K562 (cell line): ENCODE results near the gene UNKL. TPM values are rescaled to one million over a fixed set of nuclear protein-coding genes. Genes with fewer than 3 reads are reported as not detected.

Experiments used
- HMGN3 ChIP-seq: IDR thresholded peaks from 2 replicates; pipeline ENCODE4 v1.6.1; 2011; ENCODE audit warnings: borderline replicate concordance, low read depth, mild to moderate bottlenecking, mixed read lengths, low read length; ENCODE audit not compliant: insufficient read length; ENCODE audit errors: extremely low read depth
- KHSRP ChIP-seq: fragments of 450-650 bp; IDR thresholded peaks from 2 replicates; pipeline ENCODE4 v1.6.1; 2017
- KLF13 ChIP-seq: fragments of 450-650 bp; IDR thresholded peaks from 2 replicates; pipeline ENCODE4 v1.6.1; 2016; ENCODE audit warnings: missing genetic modification characterization, low read depth, mild to moderate bottlenecking, missing compliant biosample characterization, moderate library complexity, borderline replicate concordance
- SPI1 ChIP-seq: IDR thresholded peaks from 2 replicates; pipeline ENCODE4 v1.6.1; 2011; ENCODE audit warnings: low read depth, low read length, control low read depth, borderline replicate concordance
- ZNF764 ChIP-seq: fragments of 250-450 bp; sonication (Bioruptor Pico); IDR thresholded peaks from 2 replicates; pipeline ENCODE4 v1.4.0; 2020; ENCODE audit warnings: low read depth, mild to moderate bottlenecking, moderate library complexity
- polyA plus RNA-seq, 8 experiments: library from polyadenylated mRNA; depleted of rRNA in 4 of 8; stranded (reverse) in 5 of 8; unstranded in 3 of 8; fragments of >200 nt; fragmentation: Nextera tagmentation in 2 of 8; fragmentation: Illumina TruSeq in 1 of 8; extraction: Ambion mirVana in 2 of 8; extraction: Trizol in 1 of 8; gene quantifications; 2 replicates each; pipeline versions ENCODE4 v1.2.1 to v1.2.3, GENCODE V29; 2011 to 2014; ENCODE audit warnings: inconsistent platforms in 1 of 8, missing spikeins in 1 of 8
- total RNA-seq, 7 experiments: library from RNA; depleted of rRNA in 6 of 7; stranded (reverse); fragments of >200 nt in 6 of 7; fragmentation: Illumina TruSeq in 2 of 7; extraction: Trizol in 2 of 7; gene quantifications; 2 replicates each; pipeline versions ENCODE4 v1.2.1 to v1.2.3, GENCODE V29; 2011 to 2021; ENCODE audit warnings: low replicate concordance in 1 of 7
- TF ChIP-seq, protein P1 (sequence below): fragments of 200-600 bp; sonication (generic); IDR thresholded peaks from one replicate; pipeline ENCODE4 v1.6.1; 2012; ENCODE audit warnings: mild to moderate bottlenecking, low read depth, low read length, inconsistent platforms
- TF ChIP-seq, protein P2 (sequence below): sonication (generic); formaldehyde crosslinking; IDR thresholded peaks from 2 replicates; pipeline ENCODE4 v1.8.0; 2022; ENCODE audit warnings: mild to moderate bottlenecking, low read depth, missing genetic modification reagents
- TF ChIP-seq, protein P3 (sequence below): sonication (generic); formaldehyde crosslinking; IDR thresholded peaks from 2 replicates; pipeline ENCODE4 v1.8.1; 2023; ENCODE audit warnings: missing genetic modification reagents, mild to moderate bottlenecking, borderline replicate concordance

Gene UNKL
- total and polyA plus RNA-seq, 9 of the 15 experiments (the other 6 are each of a cell fraction or from before 2014, with no cell fraction given), result 0.37 to 30.2 (median 5.1) TPM

DNA sequence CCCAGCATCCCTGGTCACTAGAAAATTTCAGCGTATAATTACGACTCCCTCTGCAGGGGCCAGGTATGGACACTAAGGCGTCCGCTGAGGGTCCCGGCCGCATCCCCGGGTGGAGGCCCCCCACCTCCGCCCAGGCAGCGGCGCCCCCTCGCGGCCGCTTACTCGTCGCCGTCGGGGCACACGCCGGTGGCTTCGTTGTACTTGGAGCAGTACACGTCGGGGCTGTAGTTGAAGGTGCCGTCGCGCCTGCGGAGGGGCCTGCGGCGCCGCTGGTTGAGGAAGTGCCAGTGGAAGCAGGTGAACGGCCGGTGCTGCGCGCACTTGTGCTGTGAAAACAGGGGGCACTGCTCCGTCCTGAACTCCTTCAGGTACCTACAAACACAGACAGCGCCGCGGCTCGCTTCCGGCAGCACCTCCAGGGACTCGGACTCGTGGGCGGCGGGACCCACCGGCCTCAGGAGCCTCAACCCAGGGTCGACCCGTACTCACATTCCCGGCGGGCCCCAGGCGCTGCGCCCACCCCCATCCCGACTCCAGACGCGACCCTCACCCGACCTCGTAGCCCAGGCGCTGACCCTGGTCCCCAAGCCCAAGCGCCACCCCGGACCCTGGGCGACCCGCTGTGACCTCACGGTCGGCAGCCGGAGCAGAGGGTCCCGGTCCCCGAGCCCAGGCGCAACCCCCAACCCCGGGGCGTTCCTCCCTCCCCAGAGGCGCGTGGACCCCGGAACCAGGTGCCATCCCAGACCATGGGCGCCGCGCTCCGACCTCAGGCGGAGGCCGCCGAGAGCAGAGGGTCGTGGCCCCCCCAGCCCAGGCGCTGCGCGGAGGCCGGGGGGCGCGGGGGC lies 596 bp downstream of the UNKL start (continued):
- TF ChIP-seq, protein P1, sequence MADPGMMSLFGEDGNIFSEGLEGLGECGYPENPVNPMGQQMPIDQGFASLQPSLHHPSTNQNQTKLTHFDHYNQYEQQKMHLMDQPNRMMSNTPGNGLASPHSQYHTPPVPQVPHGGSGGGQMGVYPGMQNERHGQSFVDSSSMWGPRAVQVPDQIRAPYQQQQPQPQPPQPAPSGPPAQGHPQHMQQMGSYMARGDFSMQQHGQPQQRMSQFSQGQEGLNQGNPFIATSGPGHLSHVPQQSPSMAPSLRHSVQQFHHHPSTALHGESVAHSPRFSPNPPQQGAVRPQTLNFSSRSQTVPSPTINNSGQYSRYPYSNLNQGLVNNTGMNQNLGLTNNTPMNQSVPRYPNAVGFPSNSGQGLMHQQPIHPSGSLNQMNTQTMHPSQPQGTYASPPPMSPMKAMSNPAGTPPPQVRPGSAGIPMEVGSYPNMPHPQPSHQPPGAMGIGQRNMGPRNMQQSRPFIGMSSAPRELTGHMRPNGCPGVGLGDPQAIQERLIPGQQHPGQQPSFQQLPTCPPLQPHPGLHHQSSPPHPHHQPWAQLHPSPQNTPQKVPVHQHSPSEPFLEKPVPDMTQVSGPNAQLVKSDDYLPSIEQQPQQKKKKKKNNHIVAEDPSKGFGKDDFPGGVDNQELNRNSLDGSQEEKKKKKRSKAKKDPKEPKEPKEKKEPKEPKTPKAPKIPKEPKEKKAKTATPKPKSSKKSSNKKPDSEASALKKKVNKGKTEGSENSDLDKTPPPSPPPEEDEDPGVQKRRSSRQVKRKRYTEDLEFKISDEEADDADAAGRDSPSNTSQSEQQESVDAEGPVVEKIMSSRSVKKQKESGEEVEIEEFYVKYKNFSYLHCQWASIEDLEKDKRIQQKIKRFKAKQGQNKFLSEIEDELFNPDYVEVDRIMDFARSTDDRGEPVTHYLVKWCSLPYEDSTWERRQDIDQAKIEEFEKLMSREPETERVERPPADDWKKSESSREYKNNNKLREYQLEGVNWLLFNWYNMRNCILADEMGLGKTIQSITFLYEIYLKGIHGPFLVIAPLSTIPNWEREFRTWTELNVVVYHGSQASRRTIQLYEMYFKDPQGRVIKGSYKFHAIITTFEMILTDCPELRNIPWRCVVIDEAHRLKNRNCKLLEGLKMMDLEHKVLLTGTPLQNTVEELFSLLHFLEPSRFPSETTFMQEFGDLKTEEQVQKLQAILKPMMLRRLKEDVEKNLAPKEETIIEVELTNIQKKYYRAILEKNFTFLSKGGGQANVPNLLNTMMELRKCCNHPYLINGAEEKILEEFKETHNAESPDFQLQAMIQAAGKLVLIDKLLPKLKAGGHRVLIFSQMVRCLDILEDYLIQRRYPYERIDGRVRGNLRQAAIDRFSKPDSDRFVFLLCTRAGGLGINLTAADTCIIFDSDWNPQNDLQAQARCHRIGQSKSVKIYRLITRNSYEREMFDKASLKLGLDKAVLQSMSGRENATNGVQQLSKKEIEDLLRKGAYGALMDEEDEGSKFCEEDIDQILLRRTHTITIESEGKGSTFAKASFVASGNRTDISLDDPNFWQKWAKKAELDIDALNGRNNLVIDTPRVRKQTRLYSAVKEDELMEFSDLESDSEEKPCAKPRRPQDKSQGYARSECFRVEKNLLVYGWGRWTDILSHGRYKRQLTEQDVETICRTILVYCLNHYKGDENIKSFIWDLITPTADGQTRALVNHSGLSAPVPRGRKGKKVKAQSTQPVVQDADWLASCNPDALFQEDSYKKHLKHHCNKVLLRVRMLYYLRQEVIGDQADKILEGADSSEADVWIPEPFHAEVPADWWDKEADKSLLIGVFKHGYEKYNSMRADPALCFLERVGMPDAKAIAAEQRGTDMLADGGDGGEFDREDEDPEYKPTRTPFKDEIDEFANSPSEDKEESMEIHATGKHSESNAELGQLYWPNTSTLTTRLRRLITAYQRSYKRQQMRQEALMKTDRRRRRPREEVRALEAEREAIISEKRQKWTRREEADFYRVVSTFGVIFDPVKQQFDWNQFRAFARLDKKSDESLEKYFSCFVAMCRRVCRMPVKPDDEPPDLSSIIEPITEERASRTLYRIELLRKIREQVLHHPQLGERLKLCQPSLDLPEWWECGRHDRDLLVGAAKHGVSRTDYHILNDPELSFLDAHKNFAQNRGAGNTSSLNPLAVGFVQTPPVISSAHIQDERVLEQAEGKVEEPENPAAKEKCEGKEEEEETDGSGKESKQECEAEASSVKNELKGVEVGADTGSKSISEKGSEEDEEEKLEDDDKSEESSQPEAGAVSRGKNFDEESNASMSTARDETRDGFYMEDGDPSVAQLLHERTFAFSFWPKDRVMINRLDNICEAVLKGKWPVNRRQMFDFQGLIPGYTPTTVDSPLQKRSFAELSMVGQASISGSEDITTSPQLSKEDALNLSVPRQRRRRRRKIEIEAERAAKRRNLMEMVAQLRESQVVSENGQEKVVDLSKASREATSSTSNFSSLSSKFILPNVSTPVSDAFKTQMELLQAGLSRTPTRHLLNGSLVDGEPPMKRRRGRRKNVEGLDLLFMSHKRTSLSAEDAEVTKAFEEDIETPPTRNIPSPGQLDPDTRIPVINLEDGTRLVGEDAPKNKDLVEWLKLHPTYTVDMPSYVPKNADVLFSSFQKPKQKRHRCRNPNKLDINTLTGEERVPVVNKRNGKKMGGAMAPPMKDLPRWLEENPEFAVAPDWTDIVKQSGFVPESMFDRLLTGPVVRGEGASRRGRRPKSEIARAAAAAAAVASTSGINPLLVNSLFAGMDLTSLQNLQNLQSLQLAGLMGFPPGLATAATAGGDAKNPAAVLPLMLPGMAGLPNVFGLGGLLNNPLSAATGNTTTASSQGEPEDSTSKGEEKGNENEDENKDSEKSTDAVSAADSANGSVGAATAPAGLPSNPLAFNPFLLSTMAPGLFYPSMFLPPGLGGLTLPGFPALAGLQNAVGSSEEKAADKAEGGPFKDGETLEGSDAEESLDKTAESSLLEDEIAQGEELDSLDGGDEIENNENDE, result no peak
- TF ChIP-seq KHSRP (no peak), ZNF764 (no peak), SPI1 (peak; percentile 53; the same call in 1 of the 2 replicates), KLF13 (tag) (0 out of 2 replicates have a peak, but pooled peaks have one; percentile 30), HMGN3 (no peak)
- TF ChIP-seq, protein P2, sequence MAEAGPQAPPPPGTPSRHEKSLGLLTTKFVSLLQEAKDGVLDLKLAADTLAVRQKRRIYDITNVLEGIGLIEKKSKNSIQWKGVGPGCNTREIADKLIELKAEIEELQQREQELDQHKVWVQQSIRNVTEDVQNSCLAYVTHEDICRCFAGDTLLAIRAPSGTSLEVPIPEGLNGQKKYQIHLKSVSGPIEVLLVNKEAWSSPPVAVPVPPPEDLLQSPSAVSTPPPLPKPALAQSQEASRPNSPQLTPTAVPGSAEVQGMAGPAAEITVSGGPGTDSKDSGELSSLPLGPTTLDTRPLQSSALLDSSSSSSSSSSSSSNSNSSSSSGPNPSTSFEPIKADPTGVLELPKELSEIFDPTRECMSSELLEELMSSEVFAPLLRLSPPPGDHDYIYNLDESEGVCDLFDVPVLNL (CRISPR knock-in tag), result no peak
- TF ChIP-seq, protein P3, sequence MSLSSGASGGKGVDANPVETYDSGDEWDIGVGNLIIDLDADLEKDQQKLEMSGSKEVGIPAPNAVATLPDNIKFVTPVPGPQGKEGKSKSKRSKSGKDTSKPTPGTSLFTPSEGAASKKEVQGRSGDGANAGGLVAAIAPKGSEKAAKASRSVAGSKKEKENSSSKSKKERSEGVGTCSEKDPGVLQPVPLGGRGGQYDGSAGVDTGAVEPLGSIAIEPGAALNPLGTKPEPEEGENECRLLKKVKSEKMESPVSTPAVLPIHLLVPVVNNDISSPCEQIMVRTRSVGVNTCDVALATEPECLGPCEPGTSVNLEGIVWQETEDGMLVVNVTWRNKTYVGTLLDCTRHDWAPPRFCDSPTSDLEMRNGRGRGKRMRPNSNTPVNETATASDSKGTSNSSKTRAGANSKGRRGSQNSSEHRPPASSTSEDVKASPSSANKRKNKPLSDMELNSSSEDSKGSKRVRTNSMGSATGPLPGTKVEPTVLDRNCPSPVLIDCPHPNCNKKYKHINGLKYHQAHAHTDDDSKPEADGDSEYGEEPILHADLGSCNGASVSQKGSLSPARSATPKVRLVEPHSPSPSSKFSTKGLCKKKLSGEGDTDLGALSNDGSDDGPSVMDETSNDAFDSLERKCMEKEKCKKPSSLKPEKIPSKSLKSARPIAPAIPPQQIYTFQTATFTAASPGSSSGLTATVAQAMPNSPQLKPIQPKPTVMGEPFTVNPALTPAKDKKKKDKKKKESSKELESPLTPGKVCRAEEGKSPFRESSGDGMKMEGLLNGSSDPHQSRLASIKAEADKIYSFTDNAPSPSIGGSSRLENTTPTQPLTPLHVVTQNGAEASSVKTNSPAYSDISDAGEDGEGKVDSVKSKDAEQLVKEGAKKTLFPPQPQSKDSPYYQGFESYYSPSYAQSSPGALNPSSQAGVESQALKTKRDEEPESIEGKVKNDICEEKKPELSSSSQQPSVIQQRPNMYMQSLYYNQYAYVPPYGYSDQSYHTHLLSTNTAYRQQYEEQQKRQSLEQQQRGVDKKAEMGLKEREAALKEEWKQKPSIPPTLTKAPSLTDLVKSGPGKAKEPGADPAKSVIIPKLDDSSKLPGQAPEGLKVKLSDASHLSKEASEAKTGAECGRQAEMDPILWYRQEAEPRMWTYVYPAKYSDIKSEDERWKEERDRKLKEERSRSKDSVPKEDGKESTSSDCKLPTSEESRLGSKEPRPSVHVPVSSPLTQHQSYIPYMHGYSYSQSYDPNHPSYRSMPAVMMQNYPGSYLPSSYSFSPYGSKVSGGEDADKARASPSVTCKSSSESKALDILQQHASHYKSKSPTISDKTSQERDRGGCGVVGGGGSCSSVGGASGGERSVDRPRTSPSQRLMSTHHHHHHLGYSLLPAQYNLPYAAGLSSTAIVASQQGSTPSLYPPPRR, result no peak
